SH-SY5Y (cell line): Measurements from ENCODE around the gene C16orf87.

Source experiments
- GATA2 ChIP-seq: IDR thresholded peaks from 2 replicates; pipeline ENCODE4 v1.6.1; 2011; ENCODE audit warnings: mild to moderate bottlenecking, low read depth, low read length
- GATA3 ChIP-seq: IDR thresholded peaks from 2 replicates; pipeline ENCODE4 v1.6.1; 2011; ENCODE audit warnings: low read depth, mild to moderate bottlenecking, low read length, moderate library complexity

GRCh38 chr16:46811682-46812081 lies 19.3 kb downstream of the C16orf87 start:
- TF ChIP-seq GATA2 (no peak), GATA3 (no peak)
